ENCODE results near the gene NAALADL2. TPM values are rescaled to one million over a fixed set of nuclear protein-coding genes. Genes with fewer than 3 reads are reported as not detected.

Gene NAALADL2
- total RNA-seq, 1 experiment from 2014 or later, result 1.9 TPM

DNA sequence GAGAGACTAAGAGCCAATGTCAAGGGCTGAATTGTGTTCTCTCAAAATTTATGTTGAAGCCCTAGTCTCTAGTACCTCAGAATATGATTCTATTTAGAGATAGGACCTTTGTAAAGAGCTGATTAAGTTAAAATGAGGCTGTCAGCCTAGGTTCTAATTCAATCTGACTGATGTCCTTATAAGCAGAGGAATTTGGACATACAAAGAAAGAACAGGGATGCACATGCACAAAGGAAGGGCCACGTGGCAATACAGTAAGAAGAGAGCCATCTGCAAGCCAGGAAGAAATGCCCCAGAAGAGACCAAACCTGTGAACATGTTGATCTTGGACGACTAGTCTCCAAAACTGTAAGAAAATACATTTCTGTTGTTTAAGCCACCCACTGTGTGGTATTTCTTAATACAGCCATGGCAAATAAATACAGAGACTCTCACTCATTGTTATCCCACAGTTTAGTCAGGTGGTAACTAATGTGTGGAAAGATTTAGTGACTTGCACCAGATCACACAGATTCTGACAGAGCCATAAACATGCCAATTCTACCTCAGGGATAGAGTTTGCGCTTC, 652.2 kb downstream of the NAALADL2 start:
- DNase-seq (no peak), ATAC-seq (no peak)
- intact Hi-C loops (cut with micrococcal nuclease), result no loop called here
- no peak overlapping the region for H3K9ac ChIP-seq (ENCODE audit: low read length)
- H3K79me2 ChIP-seq (ENCODE audit: low read length), result no peaks in the 10 kb centered on the region
- H3K27me3 ChIP-seq (ENCODE audit: low read length), result no peaks in the 10 kb centered on the region
- H3K36me3 ChIP-seq (ENCODE audit: low read depth, low read length), result no peaks in the 10 kb centered on the region
- H3F3A ChIP-seq (ENCODE audit: low read length, unreplicated experiment), result no peaks in the 10 kb centered on the region
- no peaks in the 10 kb centered on the region for H4K20me1 ChIP-seq (ENCODE audit: low read length)
- no peaks in the 10 kb centered on the region for H3K9me3 ChIP-seq (ENCODE audit: low read length)
- no peaks in the 10 kb centered on the region for H3K4me1 ChIP-seq (ENCODE audit: insufficient read depth, low read length)
- POLR2A ChIA-PET (ENCODE audit: unreplicated experiment), result no interaction called here
- H2AFZ ChIP-seq (ENCODE audit: low read length), result no peak overlapping the region
- H3K9me2 ChIP-seq (replicated peaks; ENCODE audit: low read length), result no peaks in the 10 kb centered on the region
- no TSS peak for BruUV-seq (replicated peaks)
- H3K4me3 ChIP-seq (ENCODE audit: low read length), result no peak overlapping the region
- H3K27ac ChIP-seq (ENCODE audit: low read length), result no peak overlapping the region
- no peak for TF ChIP-seq EZH2 (IDR thresholded peaks at IDR 0.05; ENCODE audit: low read length, unreplicated experiment)
- no peak for TF ChIP-seq CTCF (conservative IDR thresholded peaks at IDR 0.05; ENCODE audit: low read depth, low read length)
- TF ChIP-seq EZH2phosphoT487 (IDR thresholded peaks at IDR 0.05; ENCODE audit: borderline replicate concordance, low read length), result no peak
- H3K4me2 ChIP-seq (ENCODE audit: low read length), result no peak overlapping the region
- CTCF ChIA-PET, result no interaction called here

DNA sequence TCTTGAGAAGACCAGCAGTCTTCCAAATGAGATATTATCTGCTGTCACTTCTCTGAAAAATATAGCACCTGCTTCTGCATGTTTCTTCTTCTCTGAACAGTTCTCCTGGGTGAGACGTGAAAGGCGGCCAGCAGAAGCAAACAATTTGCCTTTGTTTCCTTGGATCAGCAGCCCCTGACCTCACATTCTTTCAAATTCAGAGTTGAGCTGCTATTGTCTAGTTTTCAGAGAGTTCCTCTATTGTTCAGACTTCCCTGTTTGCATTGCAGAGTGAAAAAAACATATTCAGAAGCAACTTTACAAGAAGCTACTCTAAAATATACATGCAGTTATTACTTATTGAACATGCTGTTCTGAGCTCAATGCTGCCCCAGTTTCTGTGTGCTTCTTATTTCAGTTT, 653.6 kb downstream of the NAALADL2 start:
- Histone ChIP-seq H3K4me2 (ENCODE audit: low read length) (no peak overlapping the region), H3K27me3 (ENCODE audit: low read length) (no peaks in the 10 kb centered on the region), H4K20me1 (ENCODE audit: low read length) (no peaks in the 10 kb centered on the region), H3K79me2 (ENCODE audit: low read length) (no peaks in the 10 kb centered on the region), H2AFZ (ENCODE audit: low read length) (no peak overlapping the region), H3K27ac (ENCODE audit: low read length) (no peak overlapping the region), H3K9me3 (ENCODE audit: low read length) (no peaks in the 10 kb centered on the region), H3K4me3 (ENCODE audit: low read length) (no peak overlapping the region), H3K4me1 (ENCODE audit: insufficient read depth, low read length) (no peaks in the 10 kb centered on the region), H3K36me3 (ENCODE audit: low read depth, low read length) (no peaks in the 10 kb centered on the region), H3K9me2 (replicated peaks; ENCODE audit: low read length) (no peaks in the 10 kb centered on the region), H3F3A (ENCODE audit: low read length, unreplicated experiment) (no peaks in the 10 kb centered on the region), H3K9ac (ENCODE audit: low read length) (no peak overlapping the region)
- intact Hi-C loops (cut with micrococcal nuclease), result no loop called here
- ChIA-PET CTCF (interaction anchor here (0.6 kb wide), 2 partner anchors 73 to 360 kb away, joined by 3 to 4 read pairs; no protein-coding TSS in a partner anchor), POLR2A (ENCODE audit: unreplicated experiment) (no interaction called here)
- TF ChIP-seq EZH2 (IDR thresholded peaks at IDR 0.05; ENCODE audit: low read length, unreplicated experiment) (no peak), EZH2phosphoT487 (IDR thresholded peaks at IDR 0.05; ENCODE audit: borderline replicate concordance, low read length) (no peak), CTCF (conservative IDR thresholded peaks at IDR 0.05; ENCODE audit: low read depth, low read length) (no peak)
- DNase-seq (no peak), ATAC-seq (no peak)
- no TSS peak for BruUV-seq (replicated peaks)

GRCh38 chr3:175518459-175518858, 659.3 kb downstream of the NAALADL2 start:
- H3K36me3 ChIP-seq (ENCODE audit: low read depth, low read length), result no peaks in the 10 kb centered on the region
- no peaks in the 10 kb centered on the region for H3K27me3 ChIP-seq (ENCODE audit: low read length)
- BruUV-seq (replicated peaks), result no TSS peak
- intact Hi-C loops (cut with micrococcal nuclease), result no loop called here
- H3K4me1 ChIP-seq (ENCODE audit: insufficient read depth, low read length), result no peaks in the 10 kb centered on the region
- TF ChIP-seq EZH2 (IDR thresholded peaks at IDR 0.05; ENCODE audit: low read length, unreplicated experiment) (no peak), EZH2phosphoT487 (IDR thresholded peaks at IDR 0.05; ENCODE audit: borderline replicate concordance, low read length) (no peak), CTCF (conservative IDR thresholded peaks at IDR 0.05; ENCODE audit: low read depth, low read length) (no peak)
- no peak overlapping the region for H2AFZ ChIP-seq (ENCODE audit: low read length)
- H3K9me3 ChIP-seq (ENCODE audit: low read length), result no peaks in the 10 kb centered on the region
- POLR2A ChIA-PET (ENCODE audit: unreplicated experiment), result no interaction called here
- no peaks in the 10 kb centered on the region for H3K9me2 ChIP-seq (replicated peaks; ENCODE audit: low read length)
- H4K20me1 ChIP-seq (ENCODE audit: low read length), result no peaks in the 10 kb centered on the region
- no peak overlapping the region for H3K9ac ChIP-seq (ENCODE audit: low read length)
- no peaks in the 10 kb centered on the region for H3K79me2 ChIP-seq (ENCODE audit: low read length)
- H3K4me2 ChIP-seq (ENCODE audit: low read length), result no peak overlapping the region
- no peak for ATAC-seq
- no peak overlapping the region for H3K4me3 ChIP-seq (ENCODE audit: low read length)
- CTCF ChIA-PET, result no interaction called here
- H3K27ac ChIP-seq (ENCODE audit: low read length), result no peak overlapping the region
- no peaks in the 10 kb centered on the region for H3F3A ChIP-seq (ENCODE audit: low read length, unreplicated experiment)
- no peak for DNase-seq
